ENCODE measurements around the gene PRG3. TPM values are rescaled to one million over a fixed set of nuclear protein-coding genes. Genes with fewer than 3 reads are reported as not detected.

Gene PRG3
- total and polyA plus RNA-seq, 2 donors (not counting 1 experiment from before 2014, with no cell fraction given) = not detected

- no peak overlapping the region for H2AFZ ChIP-seq (ENCODE audit: insufficient read depth, low read depth, low read length, poor library complexity, severe bottlenecking)
- CTCF ChIA-PET = interaction anchor here (0.9 kb wide), 1 partner anchor 89 kb away, joined by 4 read pairs; no protein-coding TSS in a partner anchor
These were observed 12.1 kb downstream of the PRG3 start for GRCh38 chr11:57368845-57369232.

More at GRCh38 chr11:57368845-57369232, 12.1 kb downstream of the PRG3 start:
- Mint-ChIP-seq H3K27me3 (peaks cover 11% of the 10 kb centered on the region), H3K4me1 (no peaks in the 10 kb centered on the region), H3K4me3 (no peak overlapping the region), H3K27ac (no peak overlapping the region), H3K9me3 (ENCODE audit: insufficient read depth) (no peaks in the 10 kb centered on the region)
- Histone ChIP-seq H3K79me2 (ENCODE audit: control insufficient read depth, insufficient read depth, low read length) (no peaks in the 10 kb centered on the region), H3K9me3 (ENCODE audit: control extremely low read depth in 1 of 3, control insufficient read depth in 2 of 3, insufficient read depth in 1 of 3, low read length in 2 of 3) (no peaks in the 10 kb centered on the region), H3K27ac (ENCODE audit: low read length in 2 of 2) (no peak overlapping the region), H3K4me1 (ENCODE audit: control insufficient read depth in 2 of 2, insufficient read depth in 2 of 2, low read length in 2 of 2) (no peaks in the 10 kb centered on the region), H3K27me3 (replicated peaks in 1 of 4; ENCODE audit: control extremely low read depth in 1 of 4, control insufficient read depth in 3 of 4, insufficient read depth in 4 of 4, low read length in 3 of 4) (no peaks in the 10 kb centered on the region), H3K36me3 (replicated peaks in 1 of 2; ENCODE audit: control extremely low read depth in 1 of 2, control insufficient read depth in 1 of 2, extremely low read depth in 1 of 2, insufficient read depth in 2 of 2, low read length in 1 of 2) (no peaks in the 10 kb centered on the region), H3K4me3 (ENCODE audit: control extremely low read depth in 1 of 5, extremely low read depth in 1 of 5, insufficient read depth in 1 of 5, low read depth in 2 of 5, low read length in 4 of 5) (no peak overlapping the region), H3K4me2 (replicated peaks; ENCODE audit: low read depth, low read length, poor library complexity, severe bottlenecking) (no peak overlapping the region), H4K20me1 (ENCODE audit: control insufficient read depth, insufficient read depth, low read length, poor library complexity, severe bottlenecking) (no peaks in the 10 kb centered on the region), H3K9ac (ENCODE audit: low read length) (no peak overlapping the region)
- DNase-seq (no peak), ATAC-seq (ENCODE audit: low read depth) (no peak)
- TF ChIP-seq EZH2 (IDR thresholded peaks at IDR 0.05; ENCODE audit: borderline replicate concordance, insufficient read depth, low read depth, low read length, poor library complexity, severe bottlenecking) = no peak
- TF ChIP-seq CTCF (IDR thresholded peaks at IDR 0.05) = no peak
- intact Hi-C loops (cut with micrococcal nuclease) = no loop called here
- POLR2A ChIA-PET = no interaction called here
- 77% methylated on average over 5 of the region's 5 CpGs for WGBS (ENCODE audit: insufficient coverage)

All from B cell (primary cell).